WTC11 (cell line): Measurements from ENCODE around the gene NHSL2. TPM values are rescaled to one million over a fixed set of nuclear protein-coding genes. Genes with fewer than 3 reads are reported as not detected.
A peak's percentile ranks its signal among the peaks of the same experiment; 100 is the strongest.

Experiments used
- CBFB ChIP-seq: sonication (generic); formaldehyde crosslinking; IDR thresholded peaks from 2 replicates; pipeline ENCODE4 v1.8.1; 2022; ENCODE audit warnings: mild to moderate bottlenecking, low read depth, missing genetic modification reagents
- CREB1 ChIP-seq: sonication (generic); formaldehyde crosslinking; IDR thresholded peaks from 2 replicates; pipeline ENCODE4 v1.8.0; 2023; ENCODE audit warnings: mild to moderate bottlenecking, missing genetic modification reagents
- E2F5 ChIP-seq: sonication (generic); formaldehyde crosslinking; IDR thresholded peaks from 2 replicates; pipeline ENCODE4 v1.8.1; 2022; ENCODE audit warnings: mild to moderate bottlenecking, moderate library complexity, missing genetic modification reagents
- ETV6 ChIP-seq: sonication (generic); formaldehyde crosslinking; IDR thresholded peaks from 2 replicates; pipeline ENCODE4 v1.8.1; 2022; ENCODE audit warnings: mild to moderate bottlenecking, missing genetic modification reagents
- FOXJ3 ChIP-seq: sonication (generic); formaldehyde crosslinking; IDR thresholded peaks from 2 replicates; pipeline ENCODE4 v1.9.0; 2021; ENCODE audit warnings: missing genetic modification reagents, mild to moderate bottlenecking, borderline replicate concordance
- FOXK1 ChIP-seq: sonication (generic); formaldehyde crosslinking; IDR thresholded peaks from 2 replicates; pipeline ENCODE4 v1.8.0; 2022; ENCODE audit warnings: mild to moderate bottlenecking, moderate library complexity, missing genetic modification reagents
- FOXP1 ChIP-seq: sonication (generic); formaldehyde crosslinking; IDR thresholded peaks from 2 replicates; pipeline ENCODE4 v1.8.0; 2022; ENCODE audit warnings: missing genetic modification reagents, mild to moderate bottlenecking, moderate library complexity, borderline replicate concordance
- IRF1 ChIP-seq: sonication (generic); formaldehyde crosslinking; IDR thresholded peaks from 2 replicates; pipeline ENCODE4 v1.8.0; 2023; ENCODE audit warnings: missing genetic modification reagents
- JAZF1 ChIP-seq: fragments of 250-450 bp; sonication (Bioruptor Pico); IDR thresholded peaks from 2 replicates; pipeline ENCODE4 v1.9.0; 2021; ENCODE audit warnings: moderate library complexity, mild to moderate bottlenecking, inconsistent platforms
- JUN ChIP-seq: sonication (generic); formaldehyde crosslinking; IDR thresholded peaks from 2 replicates; pipeline ENCODE4 v1.8.0; 2023; ENCODE audit warnings: mild to moderate bottlenecking, missing genetic modification reagents
- KAT7 ChIP-seq: sonication (generic); formaldehyde crosslinking; IDR thresholded peaks from 2 replicates; pipeline ENCODE4 v1.8.1; 2023; ENCODE audit warnings: missing genetic modification reagents, mild to moderate bottlenecking, borderline replicate concordance
- MYBL2 ChIP-seq: sonication (generic); formaldehyde crosslinking; IDR thresholded peaks from 2 replicates; pipeline ENCODE4 v1.8.1; 2023; ENCODE audit warnings: mild to moderate bottlenecking, moderate library complexity, missing genetic modification reagents
- NR2C2 ChIP-seq: sonication (generic); formaldehyde crosslinking; IDR thresholded peaks from 2 replicates; pipeline ENCODE4 v1.8.0; 2022; ENCODE audit warnings: mild to moderate bottlenecking, missing genetic modification reagents
- NR3C1 ChIP-seq: sonication (generic); formaldehyde crosslinking; conservative IDR thresholded peaks from 2 replicates; pipeline ENCODE4 v1.8.1; 2023; ENCODE audit warnings: low read depth, mild to moderate bottlenecking, missing genetic modification reagents
- PRRX2 ChIP-seq: fragments of 250-450 bp; sonication (Bioruptor Pico); IDR thresholded peaks from 2 replicates; pipeline ENCODE4 v1.8.0; 2021; ENCODE audit warnings: mild to moderate bottlenecking
- SMAD4 ChIP-seq: sonication (generic); formaldehyde crosslinking; IDR thresholded peaks from 2 replicates; pipeline ENCODE4 v1.8.0; 2022; ENCODE audit warnings: mild to moderate bottlenecking, missing genetic modification reagents
- STAT6 ChIP-seq: sonication (generic); formaldehyde crosslinking; conservative IDR thresholded peaks from 2 replicates; pipeline ENCODE4 v1.8.1; 2023; ENCODE audit warnings: mild to moderate bottlenecking, low read depth, missing genetic modification reagents, moderate library complexity
- TCF7 ChIP-seq: sonication (generic); formaldehyde crosslinking; IDR thresholded peaks from 2 replicates; pipeline ENCODE4 v1.8.0; 2022; ENCODE audit warnings: mild to moderate bottlenecking, low read depth, missing genetic modification reagents, moderate library complexity
- USF1 ChIP-seq: sonication (generic); formaldehyde crosslinking; IDR thresholded peaks from 2 replicates; pipeline ENCODE4 v1.8.0; 2022; ENCODE audit warnings: mild to moderate bottlenecking, missing genetic modification reagents
- ZNF416 ChIP-seq: fragments of 250-450 bp; sonication (Bioruptor Pico); IDR thresholded peaks from 2 replicates; pipeline ENCODE4 v1.9.0; 2021; ENCODE audit warnings: mild to moderate bottlenecking, inconsistent platforms
- total RNA-seq: library from RNA; stranded (reverse); gene quantifications from 3 replicates; pipeline ENCODE4 v1.2.3, GENCODE V29; 2021
- TF ChIP-seq, protein P1 (sequence below): fragments of 250-450 bp; sonication (Bioruptor Pico); IDR thresholded peaks from 2 replicates; pipeline ENCODE4 v1.9.0; 2021; ENCODE audit warnings: mild to moderate bottlenecking
- TF ChIP-seq, protein P2 (sequence below): fragments of 250-450 bp; sonication (Bioruptor Pico); IDR thresholded peaks from 2 replicates; pipeline ENCODE4 v2.1.2; 2022; ENCODE audit warnings: mild to moderate bottlenecking, moderate library complexity
- TF ChIP-seq, protein P3 (sequence below): sonication (generic); formaldehyde crosslinking; IDR thresholded peaks from 2 replicates; pipeline ENCODE4 v1.8.1; 2022; ENCODE audit warnings: missing genetic modification reagents, borderline replicate concordance

Gene NHSL2
- total RNA-seq, 1 experiment from 2014 or later = 7.9 TPM

- peak; percentile 56 for TF ChIP-seq FOXK1 (CRISPR knock-in tag)
- TF ChIP-seq, protein P1, sequence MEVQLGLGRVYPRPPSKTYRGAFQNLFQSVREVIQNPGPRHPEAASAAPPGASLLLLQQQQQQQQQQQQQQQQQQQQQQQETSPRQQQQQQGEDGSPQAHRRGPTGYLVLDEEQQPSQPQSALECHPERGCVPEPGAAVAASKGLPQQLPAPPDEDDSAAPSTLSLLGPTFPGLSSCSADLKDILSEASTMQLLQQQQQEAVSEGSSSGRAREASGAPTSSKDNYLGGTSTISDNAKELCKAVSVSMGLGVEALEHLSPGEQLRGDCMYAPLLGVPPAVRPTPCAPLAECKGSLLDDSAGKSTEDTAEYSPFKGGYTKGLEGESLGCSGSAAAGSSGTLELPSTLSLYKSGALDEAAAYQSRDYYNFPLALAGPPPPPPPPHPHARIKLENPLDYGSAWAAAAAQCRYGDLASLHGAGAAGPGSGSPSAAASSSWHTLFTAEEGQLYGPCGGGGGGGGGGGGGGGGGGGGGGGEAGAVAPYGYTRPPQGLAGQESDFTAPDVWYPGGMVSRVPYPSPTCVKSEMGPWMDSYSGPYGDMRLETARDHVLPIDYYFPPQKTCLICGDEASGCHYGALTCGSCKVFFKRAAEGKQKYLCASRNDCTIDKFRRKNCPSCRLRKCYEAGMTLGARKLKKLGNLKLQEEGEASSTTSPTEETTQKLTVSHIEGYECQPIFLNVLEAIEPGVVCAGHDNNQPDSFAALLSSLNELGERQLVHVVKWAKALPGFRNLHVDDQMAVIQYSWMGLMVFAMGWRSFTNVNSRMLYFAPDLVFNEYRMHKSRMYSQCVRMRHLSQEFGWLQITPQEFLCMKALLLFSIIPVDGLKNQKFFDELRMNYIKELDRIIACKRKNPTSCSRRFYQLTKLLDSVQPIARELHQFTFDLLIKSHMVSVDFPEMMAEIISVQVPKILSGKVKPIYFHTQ (CRISPR knock-in tag) = no peak
- peak; percentile 46; the same call in 1 of the 2 replicates for TF ChIP-seq USF1 (CRISPR knock-in tag)
- no peak for TF ChIP-seq NR3C1 (CRISPR knock-in tag)
- no peak for TF ChIP-seq TCF7 (CRISPR knock-in tag)
- peak; percentile 24; the same call in 1 of the 2 replicates for TF ChIP-seq SMAD4 (CRISPR knock-in tag)
- TF ChIP-seq, protein P2, sequence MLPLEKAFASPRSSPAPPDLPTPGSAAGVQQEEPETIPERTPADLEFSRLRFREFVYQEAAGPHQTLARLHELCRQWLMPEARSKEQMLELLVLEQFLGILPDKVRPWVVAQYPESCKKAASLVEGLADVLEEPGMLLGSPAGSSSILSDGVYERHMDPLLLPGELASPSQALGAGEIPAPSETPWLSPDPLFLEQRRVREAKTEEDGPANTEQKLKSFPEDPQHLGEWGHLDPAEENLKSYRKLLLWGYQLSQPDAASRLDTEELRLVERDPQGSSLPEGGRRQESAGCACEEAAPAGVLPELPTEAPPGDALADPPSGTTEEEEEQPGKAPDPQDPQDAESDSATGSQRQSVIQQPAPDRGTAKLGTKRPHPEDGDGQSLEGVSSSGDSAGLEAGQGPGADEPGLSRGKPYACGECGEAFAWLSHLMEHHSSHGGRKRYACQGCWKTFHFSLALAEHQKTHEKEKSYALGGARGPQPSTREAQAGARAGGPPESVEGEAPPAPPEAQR (CRISPR knock-in tag) = no peak
- peak; percentile 33; the same call in 1 of the 2 replicates for TF ChIP-seq ETV6 (CRISPR knock-in tag)
- TF ChIP-seq STAT6 (CRISPR knock-in tag) = no peak
- no peak for TF ChIP-seq KAT7 (CRISPR knock-in tag)
- TF ChIP-seq, protein P3, sequence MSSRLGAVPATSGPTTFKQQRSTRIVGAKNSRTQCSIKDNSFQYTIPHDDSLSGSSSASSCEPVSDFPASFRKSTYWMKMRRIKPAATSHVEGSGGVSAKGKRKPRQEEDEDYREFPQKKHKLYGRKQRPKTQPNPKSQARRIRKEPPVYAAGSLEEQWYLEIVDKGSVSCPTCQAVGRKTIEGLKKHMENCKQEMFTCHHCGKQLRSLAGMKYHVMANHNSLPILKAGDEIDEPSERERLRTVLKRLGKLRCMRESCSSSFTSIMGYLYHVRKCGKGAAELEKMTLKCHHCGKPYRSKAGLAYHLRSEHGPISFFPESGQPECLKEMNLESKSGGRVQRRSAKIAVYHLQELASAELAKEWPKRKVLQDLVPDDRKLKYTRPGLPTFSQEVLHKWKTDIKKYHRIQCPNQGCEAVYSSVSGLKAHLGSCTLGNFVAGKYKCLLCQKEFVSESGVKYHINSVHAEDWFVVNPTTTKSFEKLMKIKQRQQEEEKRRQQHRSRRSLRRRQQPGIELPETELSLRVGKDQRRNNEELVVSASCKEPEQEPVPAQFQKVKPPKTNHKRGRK (CRISPR knock-in tag) = no peak
- no peak for TF ChIP-seq JAZF1 (CRISPR knock-in tag)
- TF ChIP-seq E2F5 = peak; percentile 87
- no peak for TF ChIP-seq IRF1 (CRISPR knock-in tag)
- TF ChIP-seq CBFB (CRISPR knock-in tag) = no peak
- TF ChIP-seq JUN (CRISPR knock-in tag) = peak; percentile 82; the same call in 1 of the 2 replicates
- no peak for TF ChIP-seq NR2C2 (CRISPR knock-in tag)
- no peak for TF ChIP-seq PRRX2 (CRISPR knock-in tag)
- TF ChIP-seq FOXJ3 (CRISPR knock-in tag) = no peak
- peak; percentile 77; the same call in 1 of the 2 replicates for TF ChIP-seq FOXP1 (CRISPR knock-in tag)
- TF ChIP-seq MYBL2 (CRISPR knock-in tag) = no peak
- no peak for TF ChIP-seq ZNF416 (CRISPR knock-in tag)
- TF ChIP-seq CREB1 (CRISPR knock-in tag) = no peak
These were observed 107.8 kb downstream of the NHSL2 start (continued) for GRCh38 chrX:72018277-72019112.
